Measurements from ENCODE around the gene MED8. TPM values are rescaled to one million over a fixed set of nuclear protein-coding genes. Genes with fewer than 3 reads are reported as not detected.
A peak's percentile ranks its signal among the peaks of the same experiment; 100 is the strongest.

MED8 gene
- total and polyA plus RNA-seq, 9 of the 15 experiments (the other 6 are each of a cell fraction or from before 2014, with no cell fraction given), result 23.0 to 120 (median 56.4) TPM

DNA sequence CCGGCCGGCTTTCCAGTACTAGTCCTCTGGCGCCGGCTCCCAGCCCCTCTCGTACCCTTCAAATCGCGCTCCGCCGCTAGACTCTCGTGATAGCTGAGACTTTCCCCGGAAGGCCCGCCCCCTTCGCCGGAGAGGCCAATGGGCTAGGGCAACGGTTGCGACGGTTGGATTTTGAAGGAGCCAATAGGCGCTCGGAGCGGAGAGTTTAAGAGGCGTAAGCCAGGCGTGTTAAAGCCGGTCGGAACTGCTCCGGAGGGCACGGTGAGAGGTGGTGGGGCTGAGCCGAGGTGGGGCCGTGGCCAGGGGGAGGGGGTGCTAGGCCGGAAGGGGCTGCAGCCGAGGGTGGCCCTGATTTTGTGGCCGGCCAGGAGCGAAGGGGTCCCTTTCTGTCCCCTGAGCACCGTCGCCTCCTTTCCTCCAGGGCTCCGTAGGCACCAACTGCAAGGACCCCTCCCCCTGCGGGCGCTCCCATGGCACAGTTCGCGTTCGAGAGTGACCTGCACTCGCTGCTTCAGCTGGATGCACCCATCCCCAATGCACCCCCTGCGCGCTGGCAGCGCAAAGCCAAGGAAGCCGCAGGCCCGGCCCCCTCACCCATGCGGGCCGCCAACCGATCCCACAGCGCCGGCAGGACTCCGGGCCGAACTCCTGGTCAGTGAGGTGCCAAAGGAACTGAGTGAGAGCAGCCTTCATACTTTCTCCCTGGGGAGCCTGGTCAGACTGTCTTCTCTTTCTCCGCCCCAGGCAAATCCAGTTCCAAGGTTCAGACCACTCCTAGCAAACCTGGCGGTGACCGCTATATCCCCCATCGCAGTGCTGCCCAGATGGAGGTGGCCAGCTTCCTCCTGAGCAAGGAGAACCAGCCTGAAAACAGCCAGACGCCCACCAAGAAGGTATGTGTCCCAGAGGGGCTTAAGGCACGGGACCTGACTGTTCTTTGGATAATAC lies 30.6 kb downstream of the MED8 start, which contains the start of gene CDC20 (continued):
- TF ChIP-seq, protein P1, sequence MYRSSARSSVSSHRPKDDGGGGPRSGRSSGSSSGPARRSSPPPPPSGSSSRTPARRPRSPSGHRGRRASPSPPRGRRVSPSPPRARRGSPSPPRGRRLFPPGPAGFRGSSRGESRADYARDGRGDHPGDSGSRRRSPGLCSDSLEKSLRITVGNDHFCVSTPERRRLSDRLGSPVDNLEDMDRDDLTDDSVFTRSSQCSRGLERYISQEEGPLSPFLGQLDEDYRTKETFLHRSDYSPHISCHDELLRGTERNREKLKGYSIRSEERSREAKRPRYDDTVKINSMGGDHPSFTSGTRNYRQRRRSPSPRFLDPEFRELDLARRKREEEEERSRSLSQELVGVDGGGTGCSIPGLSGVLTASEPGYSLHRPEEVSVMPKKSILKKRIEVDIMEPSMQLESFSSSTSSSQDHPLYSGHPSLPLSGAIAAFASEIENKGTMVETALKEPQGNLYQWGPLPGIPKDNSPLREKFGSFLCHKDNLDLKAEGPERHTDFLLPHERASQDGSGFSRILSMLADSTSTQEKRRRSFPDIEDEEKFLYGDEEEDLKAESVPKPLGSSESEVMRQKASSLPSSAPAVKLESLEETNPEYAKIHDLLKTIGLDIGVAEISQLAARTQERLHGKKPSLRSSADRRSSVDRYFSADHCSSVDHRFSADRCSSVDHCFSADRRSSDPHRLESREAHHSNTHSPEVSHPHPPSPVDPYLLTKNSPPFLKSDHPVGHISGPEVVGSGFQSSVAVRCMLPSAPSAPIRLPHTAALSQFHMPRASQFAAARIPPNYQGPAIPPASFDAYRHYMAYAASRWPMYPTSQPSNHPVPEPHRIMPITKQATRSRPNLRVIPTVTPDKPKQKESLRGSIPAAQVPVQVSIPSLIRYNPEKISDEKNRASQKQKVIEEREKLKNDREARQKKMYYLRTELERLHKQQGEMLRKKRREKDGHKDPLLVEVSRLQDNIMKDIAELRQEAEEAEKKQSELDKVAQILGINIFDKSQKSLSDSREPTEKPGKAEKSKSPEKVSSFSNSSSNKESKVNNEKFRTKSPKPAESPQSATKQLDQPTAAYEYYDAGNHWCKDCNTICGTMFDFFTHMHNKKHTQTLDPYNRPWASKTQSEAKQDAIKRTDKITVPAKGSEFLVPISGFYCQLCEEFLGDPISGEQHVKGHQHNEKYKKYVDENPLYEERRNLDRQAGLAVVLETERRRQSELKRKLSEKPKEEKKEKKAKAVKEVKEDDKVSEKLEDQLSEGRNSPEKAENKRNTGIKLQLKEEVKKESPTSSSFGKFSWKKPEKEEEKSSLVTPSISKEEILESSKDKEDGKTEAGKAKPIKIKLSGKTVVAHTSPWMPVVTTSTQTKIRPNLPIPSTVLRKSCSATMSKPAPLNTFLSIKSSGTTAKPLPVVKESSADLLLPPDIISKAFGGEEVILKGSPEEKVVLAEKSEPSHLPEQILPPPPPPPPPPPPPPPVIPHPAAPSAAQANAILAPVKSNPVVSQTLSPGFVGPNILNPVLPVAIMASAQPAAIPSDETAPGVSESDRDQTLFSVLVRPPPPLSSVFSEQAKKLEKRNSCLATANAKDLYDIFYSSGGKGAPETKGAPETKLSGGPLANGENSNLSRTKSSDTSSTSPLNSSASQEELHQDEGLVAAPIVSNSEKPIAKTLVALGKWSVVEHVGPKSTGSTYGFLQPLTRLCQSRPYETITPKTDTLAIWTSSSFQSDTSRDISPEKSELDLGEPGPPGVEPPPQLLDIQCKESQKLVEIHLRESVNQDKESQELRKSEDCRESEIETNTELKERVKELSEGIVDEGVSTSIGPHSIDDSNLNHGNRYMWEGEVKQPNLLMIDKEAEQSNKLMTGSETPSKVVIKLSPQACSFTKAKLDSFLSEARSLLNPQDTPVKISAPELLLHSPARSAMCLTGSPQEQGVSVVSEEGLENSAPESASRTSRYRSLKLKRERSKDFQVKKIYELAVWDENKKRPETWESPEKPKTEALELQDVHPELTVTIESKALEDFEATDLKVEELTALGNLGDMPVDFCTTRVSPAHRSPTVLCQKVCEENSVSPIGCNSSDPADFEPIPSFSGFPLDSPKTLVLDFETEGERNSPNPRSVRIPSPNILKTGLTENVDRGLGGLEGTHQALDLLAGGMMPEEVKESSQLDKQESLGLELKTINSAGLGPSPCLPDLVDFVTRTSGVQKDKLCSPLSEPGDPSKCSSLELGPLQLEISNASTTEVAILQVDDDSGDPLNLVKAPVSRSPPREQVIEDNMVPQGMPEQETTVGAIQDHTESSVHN (IDR thresholded peaks at IDR 0.05; ENCODE audit: borderline replicate concordance in 1 of 2, low read depth in 1 of 2), result no peak
- TF ChIP-seq ZNF449 (CRISPR knock-in tag; IDR thresholded peaks at IDR 0.05), result no peak
- no peak for TF ChIP-seq RBM39 (optimal IDR thresholded peaks at IDR 0.05; ENCODE audit: low read depth, low read length)
- TF ChIP-seq HDGF (IDR thresholded peaks at IDR 0.05), result no peak
- TF ChIP-seq, protein P2, sequence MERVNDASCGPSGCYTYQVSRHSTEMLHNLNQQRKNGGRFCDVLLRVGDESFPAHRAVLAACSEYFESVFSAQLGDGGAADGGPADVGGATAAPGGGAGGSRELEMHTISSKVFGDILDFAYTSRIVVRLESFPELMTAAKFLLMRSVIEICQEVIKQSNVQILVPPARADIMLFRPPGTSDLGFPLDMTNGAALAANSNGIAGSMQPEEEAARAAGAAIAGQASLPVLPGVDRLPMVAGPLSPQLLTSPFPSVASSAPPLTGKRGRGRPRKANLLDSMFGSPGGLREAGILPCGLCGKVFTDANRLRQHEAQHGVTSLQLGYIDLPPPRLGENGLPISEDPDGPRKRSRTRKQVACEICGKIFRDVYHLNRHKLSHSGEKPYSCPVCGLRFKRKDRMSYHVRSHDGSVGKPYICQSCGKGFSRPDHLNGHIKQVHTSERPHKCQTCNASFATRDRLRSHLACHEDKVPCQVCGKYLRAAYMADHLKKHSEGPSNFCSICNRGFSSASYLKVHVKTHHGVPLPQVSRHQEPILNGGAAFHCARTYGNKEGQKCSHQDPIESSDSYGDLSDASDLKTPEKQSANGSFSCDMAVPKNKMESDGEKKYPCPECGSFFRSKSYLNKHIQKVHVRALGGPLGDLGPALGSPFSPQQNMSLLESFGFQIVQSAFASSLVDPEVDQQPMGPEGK (CRISPR knock-in tag; IDR thresholded peaks at IDR 0.05; ENCODE audit: borderline replicate concordance), result no peak
- no peak for TF ChIP-seq CAMTA2 (CRISPR knock-in tag; conservative IDR thresholded peaks at IDR 0.05)
- no peak for TF ChIP-seq ARID3A (IDR thresholded peaks at IDR 0.05; ENCODE audit: borderline replicate concordance, low read depth, low read length)
- no peak for TF ChIP-seq ZNF57 (CRISPR knock-in tag; IDR thresholded peaks at IDR 0.05)
- TF ChIP-seq SMARCC2 (IDR thresholded peaks at IDR 0.05; ENCODE audit: low read depth), result no peak
- TF ChIP-seq RAD21 (CRISPR knock-in tag; conservative IDR thresholded peaks at IDR 0.05 in 1 of 2, IDR thresholded peaks at IDR 0.05 in 1 of 2), result no peak
- TF ChIP-seq RFX5 (IDR thresholded peaks at IDR 0.05; ENCODE audit: low read depth, low read length), result no peak
- TF ChIP-seq DIDO1 (tag; IDR thresholded peaks at IDR 0.05; ENCODE audit: low read depth), result 0 out of 2 replicates have a peak, but pooled peaks have one; percentile 43
